HCT116 (cell line): Measurements from ENCODE around the gene RND1. TPM values are rescaled to one million over a fixed set of nuclear protein-coding genes. Genes with fewer than 3 reads are reported as not detected.

Experiments used
- ATAC-seq: fragments of 200-7000 bp; cut with Tn5 transposase; 2 replicates; pipeline ENCODE4 v1.9.1; 2020; ENCODE audit warnings: mild to moderate bottlenecking, moderate library complexity
- BruUV-seq: library from RNA; stranded (reverse); fragments of 400-500 nt; replicated peaks from 2 replicates; lab custom pipeline; 2021; lab: Mats Ljungman, UMichigan
- CTCF ChIA-PET: fragments of 300-600 bp; sonication (Branson Sonifier 250); formaldehyde crosslinking; loops from one replicate; lab custom pipeline; 2021; ENCODE audit warnings: antibody characterized with exemption; lab: Charles Lee
- POLR2A ChIA-PET: fragments of 300-600, 350-600 bp; sonication (Branson Sonifier 250); formaldehyde crosslinking; loops from one replicate; lab custom pipeline; 2021; ENCODE audit warnings: antibody characterized with exemption; lab: Charles Lee
- RAD21 ChIA-PET, 2 experiments: fragments of 300-600 bp; sonication (Branson Sonifier 250); formaldehyde crosslinking; loops; one replicate each; lab custom pipeline; 2023; ENCODE audit warnings: low total read pairs in 2 of 2; ENCODE audit not compliant: uncharacterized antibody in 2 of 2, unreplicated experiment in 2 of 2, low non-redundant PET in 1 of 2; lab: Charles Lee
- DNase-seq: peaks from one replicate; pipeline ENCODE4 v3.0.0-alpha.2; 2010; ENCODE audit warnings: low read depth, low spot score
- H2AFZ ChIP-seq: fragments of 200-600 bp; shearing (Covaris generic), sonication (generic); 2 replicates; pipeline ENCODE4 v1.6.1; 2017; ENCODE audit warnings: low read depth, mixed run types, mixed read lengths, antibody characterized with exemption, low read length; ENCODE audit not compliant: poor library complexity, severe bottlenecking
- H3K27ac ChIP-seq: 2 replicates; pipeline ENCODE4 v1.5.1; 2012; ENCODE audit warnings: low read depth, low read length
- H3K27me3 ChIP-seq: fragments of 200-600 bp; sonication (generic); 2 replicates; pipeline ENCODE4 v1.6.1; 2016; ENCODE audit warnings: mixed run types, low read length, mixed read lengths; ENCODE audit not compliant: insufficient read depth
- H3K36me3 ChIP-seq, 2 experiments: fragments of 200-500 bp in 1 of 2; fragments of 200-600 bp in 1 of 2; sonication (Bioruptor generic) in 1 of 2; sonication (generic) in 1 of 2; 2 replicates each; pipeline versions ENCODE4 v1.5.1 to v1.6.1; 2014 to 2016; ENCODE audit warnings: low read length in 2 of 2, inconsistent platforms in 1 of 2, mixed read lengths in 1 of 2, mixed run types in 1 of 2; ENCODE audit not compliant: insufficient read depth in 2 of 2, control insufficient read depth in 1 of 2
- H3K4me1 ChIP-seq, 2 experiments: fragments of 200-600 bp in 1 of 2; sonication (generic) in 1 of 2; 2 replicates each; pipeline versions ENCODE4 v1.5.1 to v1.6.1; 2012 to 2017; ENCODE audit warnings: low read length in 2 of 2, inconsistent platforms in 1 of 2, mild to moderate bottlenecking in 1 of 2, mixed read lengths in 1 of 2, mixed run types in 1 of 2, moderate library complexity in 1 of 2; ENCODE audit not compliant: insufficient read depth in 2 of 2, control insufficient read depth in 1 of 2
- H3K4me2 ChIP-seq: fragments of 200-600 bp; sonication (generic); 2 replicates; pipeline ENCODE4 v1.6.1; 2017; ENCODE audit warnings: mixed run types, low read length, mixed read lengths
- H3K4me3 ChIP-seq, 2 experiments: fragments of 200-600 bp in 1 of 2; sonication (generic) in 1 of 2; replicated peaks in 1 of 2; 2 replicates each; pipeline ENCODE4 v1.5.1; 2011 to 2016; ENCODE audit warnings: low read length in 2 of 2, control low read depth in 1 of 2, low read depth in 1 of 2, mild to moderate bottlenecking in 1 of 2, mixed read lengths in 1 of 2, mixed run types in 1 of 2
- H3K79me2 ChIP-seq: fragments of 200-600 bp; sonication (generic); 2 replicates; pipeline ENCODE4 v1.6.1; 2017; ENCODE audit warnings: mild to moderate bottlenecking, mixed run types, low read length, moderate library complexity, mixed read lengths; ENCODE audit not compliant: insufficient read depth
- H3K9ac ChIP-seq: fragments of 200-600 bp; sonication (generic); 2 replicates; pipeline ENCODE4 v1.6.1; 2016; ENCODE audit warnings: low read length, mixed read lengths
- H3K9me2 ChIP-seq: fragments of 200-600 bp; sonication (generic), shearing (Covaris generic); 2 replicates; pipeline ENCODE4 v1.6.1; 2017; ENCODE audit warnings: mixed run types, mild to moderate bottlenecking, moderate library complexity; ENCODE audit not compliant: insufficient read depth
- H3K9me3 ChIP-seq, 2 experiments: fragments of 200-500 bp in 1 of 2; fragments of 200-600 bp in 1 of 2; sonication (Bioruptor generic) in 1 of 2; sonication (generic) in 1 of 2; 2 replicates each; pipeline ENCODE4 v1.6.1; 2014 to 2017; ENCODE audit warnings: low read length in 2 of 2, mixed read lengths in 2 of 2, inconsistent platforms in 1 of 2, low read depth in 1 of 2, mild to moderate bottlenecking in 1 of 2, mixed run types in 1 of 2, moderate library complexity in 1 of 2; ENCODE audit not compliant: control insufficient read depth in 1 of 2, insufficient read depth in 1 of 2
- H4K20me1 ChIP-seq: fragments of 200-600 bp; sonication (generic), shearing (Covaris generic); 2 replicates; pipeline ENCODE4 v1.6.1; 2017; ENCODE audit warnings: mixed run types, mild to moderate bottlenecking, moderate library complexity; ENCODE audit not compliant: insufficient read depth
- ATF3 ChIP-seq: IDR thresholded peaks from 2 replicates; pipeline ENCODE4 v1.6.1; 2012
- CEBPB ChIP-seq: IDR thresholded peaks from 2 replicates; pipeline ENCODE4 v1.6.1; 2012; ENCODE audit warnings: low read depth
- EGR1 ChIP-seq: IDR thresholded peaks from 2 replicates; pipeline ENCODE4 v1.6.1; 2012; ENCODE audit warnings: low read depth
- ELF1 ChIP-seq: IDR thresholded peaks from 2 replicates; pipeline ENCODE4 v1.6.1; 2012; ENCODE audit warnings: low read depth, borderline replicate concordance
- EZH2 ChIP-seq: fragments of 200-600 bp; sonication (generic); IDR thresholded peaks from 2 replicates; pipeline ENCODE4 v1.6.1; 2017; ENCODE audit warnings: antibody characterized with exemption, mixed run types
- EZH2phosphoT487 ChIP-seq: fragments of 200-600 bp; IDR thresholded peaks from 2 replicates; pipeline ENCODE4 v1.6.1; 2018; ENCODE audit warnings: antibody characterized with exemption, borderline replicate concordance
- FOSL1 ChIP-seq: IDR thresholded peaks from 2 replicates; pipeline ENCODE4 v1.6.1; 2012; ENCODE audit warnings: low read depth
- JUND ChIP-seq: IDR thresholded peaks from 2 replicates; pipeline ENCODE4 v1.6.1; 2012
- POLR2A ChIP-seq: IDR thresholded peaks from 2 replicates; pipeline ENCODE4 v1.7.0; 2011; ENCODE audit warnings: borderline replicate concordance; ENCODE audit not compliant: insufficient read depth, insufficient read length; ENCODE audit errors: extremely low read depth
- RAD21 ChIP-seq: IDR thresholded peaks from 2 replicates; pipeline ENCODE4 v1.6.1; 2012; ENCODE audit warnings: low read depth, mild to moderate bottlenecking
- SP1 ChIP-seq: IDR thresholded peaks from 2 replicates; pipeline ENCODE4 v1.6.1; 2012; ENCODE audit warnings: low read depth
- ZBTB33 ChIP-seq: IDR thresholded peaks from 2 replicates; pipeline ENCODE4 v1.6.1; 2011; ENCODE audit warnings: mild to moderate bottlenecking, low read length, moderate library complexity; ENCODE audit not compliant: insufficient replicate concordance; ENCODE audit errors: extremely low read depth
- ZFX ChIP-seq: fragments of 450-650 bp; IDR thresholded peaks from 2 replicates; pipeline ENCODE4 v1.6.1; 2017
- ZNF274 ChIP-seq: fragments of 200-500 bp; sonication (Bioruptor generic); IDR thresholded peaks from 2 replicates; pipeline ENCODE4 v1.6.1; 2014; ENCODE audit warnings: mild to moderate bottlenecking, low read depth, low read length, inconsistent platforms
- intact Hi-C: fragments of 100-400 bp; cut with micrococcal nuclease; formaldehyde crosslinking; loops from 2 replicates; pipeline ENCODE4 v1.10.0; 2022
- total RNA-seq: library from RNA; stranded (reverse); gene quantifications from one replicate; pipeline ENCODE4 v1.2.1, GENCODE V29; 2021; ENCODE audit not compliant: unreplicated experiment
- TF ChIP-seq, protein P1 (sequence below), 3 experiments: fragments of 200-600 bp in 1 of 3; sonication (generic) in 1 of 3; IDR thresholded peaks in 2 of 3; conservative IDR thresholded peaks in 1 of 3; 2 replicates each; pipeline ENCODE4 v1.5.1; 2012 to 2017; ENCODE audit warnings: low read depth in 2 of 3, low read length in 2 of 3, antibody characterized with exemption in 1 of 3, borderline replicate concordance in 1 of 3, control low read depth in 1 of 3, mild to moderate bottlenecking in 1 of 3, mixed read lengths in 1 of 3, mixed run types in 1 of 3, moderate library complexity in 1 of 3; ENCODE audit not compliant: insufficient read depth in 1 of 3
- TF ChIP-seq, protein P2 (sequence below): IDR thresholded peaks from 2 replicates; pipeline ENCODE4 v1.6.1; 2012

Gene RND1
- total RNA-seq, 1 experiment from 2014 or later, result 2.0 TPM

DNA sequence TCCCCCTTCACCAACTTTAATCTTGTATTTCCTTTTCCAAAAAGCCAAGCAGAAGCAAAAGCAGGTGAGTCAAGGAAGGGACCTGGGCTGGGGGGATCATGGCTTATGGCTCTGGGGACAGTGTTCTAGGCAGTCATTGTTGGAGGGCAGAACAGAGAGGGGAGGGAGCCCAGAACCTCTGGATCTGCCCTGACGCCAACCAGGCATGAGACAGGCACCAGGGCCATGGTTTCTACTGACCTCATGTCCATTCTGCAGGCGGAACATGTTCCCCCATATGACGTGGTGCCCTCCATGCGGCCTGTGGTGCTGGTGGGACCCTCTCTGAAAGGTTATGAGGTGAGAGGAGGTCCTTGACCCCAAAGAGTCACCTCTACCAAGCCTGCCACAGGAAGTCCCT is 40.8 kb downstream of the RND1 start (continued):
- no peak for TF ChIP-seq EZH2
- TF ChIP-seq JUND, result no peak
- TF ChIP-seq SP1, result no peak
- no peak for TF ChIP-seq ZBTB33
- no peak for TF ChIP-seq RAD21
- TF ChIP-seq ELF1, result no peak
- no peak for TF ChIP-seq EZH2phosphoT487
- TF ChIP-seq, protein P1, sequence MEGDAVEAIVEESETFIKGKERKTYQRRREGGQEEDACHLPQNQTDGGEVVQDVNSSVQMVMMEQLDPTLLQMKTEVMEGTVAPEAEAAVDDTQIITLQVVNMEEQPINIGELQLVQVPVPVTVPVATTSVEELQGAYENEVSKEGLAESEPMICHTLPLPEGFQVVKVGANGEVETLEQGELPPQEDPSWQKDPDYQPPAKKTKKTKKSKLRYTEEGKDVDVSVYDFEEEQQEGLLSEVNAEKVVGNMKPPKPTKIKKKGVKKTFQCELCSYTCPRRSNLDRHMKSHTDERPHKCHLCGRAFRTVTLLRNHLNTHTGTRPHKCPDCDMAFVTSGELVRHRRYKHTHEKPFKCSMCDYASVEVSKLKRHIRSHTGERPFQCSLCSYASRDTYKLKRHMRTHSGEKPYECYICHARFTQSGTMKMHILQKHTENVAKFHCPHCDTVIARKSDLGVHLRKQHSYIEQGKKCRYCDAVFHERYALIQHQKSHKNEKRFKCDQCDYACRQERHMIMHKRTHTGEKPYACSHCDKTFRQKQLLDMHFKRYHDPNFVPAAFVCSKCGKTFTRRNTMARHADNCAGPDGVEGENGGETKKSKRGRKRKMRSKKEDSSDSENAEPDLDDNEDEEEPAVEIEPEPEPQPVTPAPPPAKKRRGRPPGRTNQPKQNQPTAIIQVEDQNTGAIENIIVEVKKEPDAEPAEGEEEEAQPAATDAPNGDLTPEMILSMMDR (IDR thresholded peaks at IDR 0.05 in 2 of 3, conservative IDR thresholded peaks at IDR 0.05 in 1 of 3; ENCODE audit: borderline replicate concordance in 1 of 3, insufficient read depth in 1 of 3, low read depth in 2 of 3, low read length in 2 of 3), result no peak
- TF ChIP-seq, protein P2, sequence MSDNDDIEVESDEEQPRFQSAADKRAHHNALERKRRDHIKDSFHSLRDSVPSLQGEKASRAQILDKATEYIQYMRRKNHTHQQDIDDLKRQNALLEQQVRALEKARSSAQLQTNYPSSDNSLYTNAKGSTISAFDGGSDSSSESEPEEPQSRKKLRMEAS, result no peak
- TF ChIP-seq, all 23 proteins: peak for 0

- H3K4me3 ChIP-seq, result no peak overlapping the region
- H3K27me3 ChIP-seq, result no peaks in the 10 kb centered on the region
- DNase-seq (no peak), ATAC-seq (no peak)
- no peak overlapping the region for H3K4me2 ChIP-seq
- no peaks in the 10 kb centered on the region for H3K9me2 ChIP-seq
- RAD21 ChIA-PET, result no interaction called here
- POLR2A ChIA-PET, result no interaction called here
- H3K9me3 ChIP-seq, result no peaks in the 10 kb centered on the region
- H2AFZ ChIP-seq, result no peak overlapping the region
- peaks cover 1 to 2% of the 10 kb centered on the region in 2 experiments; a peak in 2 of 4 replicates for H3K4me1 ChIP-seq
- CTCF ChIA-PET, result no interaction called here
- H4K20me1 ChIP-seq, result no peaks in the 10 kb centered on the region
- intact Hi-C loops, result no loop called here
- no peak overlapping the region for H3K9ac ChIP-seq
- H3K79me2 ChIP-seq, result no peaks in the 10 kb centered on the region
- peaks cover 4 to 15% of the 10 kb centered on the region in 2 experiments; a peak in 3 of 4 replicates for H3K36me3 ChIP-seq
- H3K27ac ChIP-seq, result no peak overlapping the region
- BruUV-seq, result no TSS peak
- TF ChIP-seq ATF3 (no peak), ELF1 (no peak), ZNF274 (no peak), EGR1 (no peak), ZFX (no peak), EZH2 (no peak), CEBPB (no peak), JUND (no peak), FOSL1 (no peak), POLR2A (no peak), ZBTB33 (no peak)
- TF ChIP-seq, protein P2, result no peak
- TF ChIP-seq, protein P1 (IDR thresholded peaks at IDR 0.05 in 2 of 3, conservative IDR thresholded peaks at IDR 0.05 in 1 of 3; ENCODE audit: borderline replicate concordance in 1 of 3, insufficient read depth in 1 of 3, low read depth in 2 of 3, low read length in 2 of 3), result no peak
Measured at GRCh38 chr12:48824112-48824511, 41.6 kb downstream of the RND1 start.
